T-cell (primary cell): ENCODE results near the gene DCTD. TPM values are rescaled to one million over a fixed set of nuclear protein-coding genes. Genes with fewer than 3 reads are reported as not detected.

Source experiments
- total RNA-seq, 35 experiments: library from RNA in 6 of 35; stranded (reverse) in 6 of 35; fragments of 120-200 nt in 1 of 35; gene quantifications; one replicate each; pipeline versions ENCODE4 v1.2.1 to v1.2.4 and lab custom pipeline; 2013 to 2026

DCTD gene
- total RNA-seq, 5 donors from 2014 or later (not counting 1 experiment from before 2014, with no cell fraction given) = 55.3 to 78.7 (median 68.8) TPM

Other genes with a start within 250 kb of the DCTD start
- gene WWC2, start 181.9 kb upstream of the DCTD start, total RNA-seq = 1 to 10 TPM; 5.0 to 9.1 (median 7.3) TPM